SK-N-MC (cell line): ENCODE measurements around the gene TENT5C.

ENCODE experiments used
- DNase-seq: peaks from one replicate; pipeline ENCODE4 v3.0.0-alpha.2; 2011; ENCODE audit warnings: low read depth, low spot score
- H3K27ac ChIP-seq: fragments of 200-600 bp; sonication (generic); 2 replicates; pipeline ENCODE4 v1.5.1; 2016; ENCODE audit warnings: mixed run types
- H3K36me3 ChIP-seq: fragments of 200-600 bp; sonication (generic); 2 replicates; pipeline ENCODE4 v1.6.1; 2017; ENCODE audit warnings: antibody characterized with exemption, low read length, mixed read lengths; ENCODE audit not compliant: insufficient read depth
- H3K4me3 ChIP-seq: fragments of 200-600 bp; sonication (generic); 2 replicates; pipeline ENCODE4 v1.5.1; 2016
- H3K9ac ChIP-seq: fragments of 200-600 bp; sonication (generic); 2 replicates; pipeline ENCODE4 v1.8.0; 2017; ENCODE audit warnings: mixed run types, mixed read lengths; ENCODE audit not compliant: insufficient read length
- H3K9me3 ChIP-seq: fragments of 200-600 bp; sonication (generic); 2 replicates; pipeline ENCODE4 v1.6.1; 2017; ENCODE audit warnings: low read depth, mild to moderate bottlenecking, antibody characterized with exemption, low read length, moderate library complexity, mixed read lengths
- EZH2 ChIP-seq: fragments of 200-600 bp; sonication (generic); IDR thresholded peaks from one replicate; pipeline ENCODE4 v1.6.1; 2017; ENCODE audit warnings: antibody characterized with exemption
- FOXP2 ChIP-seq: optimal IDR thresholded peaks from 2 replicates; pipeline ENCODE3; 2011; ENCODE audit warnings: mild to moderate bottlenecking, moderate library complexity; ENCODE audit not compliant: insufficient read depth; ENCODE audit errors: extremely low read length, control extremely low read depth
- POLR2AphosphoS5 ChIP-seq: IDR thresholded peaks from 2 replicates; pipeline ENCODE4 v1.6.1; 2012; ENCODE audit warnings: mild to moderate bottlenecking, low read depth, low read length, borderline replicate concordance

The TENT5C gene

DNA sequence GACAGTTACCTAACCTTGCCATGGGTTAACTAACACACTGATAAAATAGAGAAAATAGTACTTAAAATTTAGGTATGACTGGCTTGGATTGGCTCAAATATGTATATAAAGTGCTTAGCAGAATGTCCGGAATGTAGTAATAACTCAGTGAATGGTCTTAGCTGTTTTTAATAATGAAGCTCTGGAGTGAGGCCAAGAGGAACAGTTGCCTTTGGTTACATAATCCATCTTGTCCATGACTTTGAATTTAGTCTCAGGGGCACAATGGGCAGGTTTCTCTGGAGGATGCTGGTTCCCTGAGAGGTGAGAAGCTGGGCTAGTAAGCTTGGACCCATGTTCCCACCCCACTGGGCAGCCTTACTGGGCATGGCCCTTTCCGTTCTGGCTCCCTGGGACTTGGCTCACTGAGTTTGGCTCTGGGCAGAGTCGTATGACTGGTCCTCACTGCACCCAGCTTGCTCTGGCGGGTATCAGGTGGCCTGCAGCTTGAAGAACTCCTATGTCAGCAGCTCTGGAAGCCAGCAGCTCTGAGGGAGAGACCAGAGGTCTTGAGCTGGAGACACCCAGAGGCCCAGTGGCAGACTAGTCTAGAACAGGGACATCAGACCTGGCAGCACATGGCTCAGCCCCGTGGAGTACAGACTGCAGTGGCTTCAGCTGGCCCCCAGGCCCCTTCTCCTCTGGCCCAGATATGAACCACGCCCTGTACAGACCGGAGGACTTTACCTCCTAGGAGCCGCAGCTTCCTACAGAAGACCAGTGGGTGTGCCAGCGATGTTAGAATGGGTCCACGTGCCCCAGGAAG is 40.4 kb downstream of the TENT5C start:
- Histone ChIP-seq H3K36me3 (no peaks in the 10 kb centered on the region), H3K9me3 (no peaks in the 10 kb centered on the region), H3K9ac (no peak overlapping the region), H3K4me3 (no peak overlapping the region), H3K27ac (no peak overlapping the region)
- TF ChIP-seq POLR2AphosphoS5 (no peak), EZH2 (no peak), FOXP2 (no peak)
- no peak for DNase-seq

GRCh38 chr1:117646956-117647355 is 41.1 kb downstream of the TENT5C start:
- no peak overlapping the region for H3K27ac ChIP-seq
- TF ChIP-seq EZH2 (no peak), FOXP2 (no peak), POLR2AphosphoS5 (no peak)
- no peaks in the 10 kb centered on the region for H3K36me3 ChIP-seq
- H3K9ac ChIP-seq: no peak overlapping the region
- H3K4me3 ChIP-seq: no peak overlapping the region
- H3K9me3 ChIP-seq: no peaks in the 10 kb centered on the region
- DNase-seq: no peak

DNA sequence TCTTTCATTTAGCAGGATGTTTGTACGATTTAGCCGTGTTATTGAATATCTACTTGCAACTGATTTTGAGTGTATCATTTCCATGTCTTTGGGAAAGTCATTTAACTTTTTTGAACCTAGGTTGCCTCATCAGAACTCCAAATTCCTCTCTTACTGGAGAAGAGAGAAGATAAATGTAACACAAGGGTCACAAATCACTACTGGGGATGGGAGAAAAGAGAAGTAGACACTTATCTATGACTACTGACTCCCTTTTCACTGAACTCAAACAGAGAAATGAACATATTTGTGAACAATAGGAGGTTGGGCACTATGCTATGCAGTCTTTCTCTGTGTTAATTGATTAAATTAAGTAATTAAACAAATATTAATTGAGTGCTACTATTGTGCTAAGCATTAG is 42.2 kb downstream of the TENT5C start:
- no peak for DNase-seq
- no peaks in the 10 kb centered on the region for H3K36me3 ChIP-seq
- TF ChIP-seq EZH2 (no peak), FOXP2 (no peak), POLR2AphosphoS5 (no peak)

DNA sequence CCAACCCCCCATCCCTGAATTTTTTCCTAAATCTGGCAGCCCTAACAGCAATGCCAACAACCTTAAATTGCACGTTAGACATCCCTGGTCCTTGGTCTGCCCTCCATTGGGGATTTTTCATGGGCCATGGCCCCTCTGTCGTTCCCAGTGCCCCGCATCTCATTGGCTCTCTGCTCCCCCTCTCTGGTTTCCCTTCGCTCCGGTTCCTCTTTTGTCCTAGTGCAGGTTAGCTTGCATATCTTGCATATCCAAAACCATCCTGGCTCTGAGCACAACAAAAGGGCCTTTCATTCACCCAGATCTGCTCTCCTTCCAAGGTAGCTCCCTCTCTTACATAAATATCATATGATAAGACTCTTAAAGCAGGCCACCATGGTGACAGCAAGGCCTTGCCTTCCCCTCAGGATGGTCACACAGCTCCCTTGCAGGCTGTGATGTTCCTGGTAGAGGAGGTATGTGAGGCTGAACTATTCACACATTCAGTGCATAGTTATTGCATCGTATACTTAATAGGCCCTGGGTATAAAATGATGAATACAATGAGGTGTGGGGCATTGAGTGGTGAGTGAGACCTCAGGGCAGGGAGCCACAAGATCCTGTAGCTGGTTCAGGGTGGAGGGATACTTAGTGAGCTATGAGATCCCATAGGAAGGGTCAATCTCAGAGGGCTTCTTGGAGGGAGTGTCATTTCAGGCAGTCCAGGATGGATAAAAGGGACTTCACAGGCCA is 45.2 kb downstream of the TENT5C start:
- no peaks in the 10 kb centered on the region for H3K9me3 ChIP-seq
- H3K27ac ChIP-seq: no peak overlapping the region
- no peak overlapping the region for H3K9ac ChIP-seq
- no peak for DNase-seq
- H3K36me3 ChIP-seq: no peaks in the 10 kb centered on the region
- H3K4me3 ChIP-seq: no peak overlapping the region
- no peak for TF ChIP-seq EZH2
- no peak for TF ChIP-seq POLR2AphosphoS5
- TF ChIP-seq FOXP2: no peak

More for the DNA sequence above, 42.2 kb downstream of the TENT5C start:
- Histone ChIP-seq H3K9ac (no peak overlapping the region), H3K9me3 (no peaks in the 10 kb centered on the region), H3K4me3 (no peak overlapping the region), H3K27ac (no peak overlapping the region)

DNA sequence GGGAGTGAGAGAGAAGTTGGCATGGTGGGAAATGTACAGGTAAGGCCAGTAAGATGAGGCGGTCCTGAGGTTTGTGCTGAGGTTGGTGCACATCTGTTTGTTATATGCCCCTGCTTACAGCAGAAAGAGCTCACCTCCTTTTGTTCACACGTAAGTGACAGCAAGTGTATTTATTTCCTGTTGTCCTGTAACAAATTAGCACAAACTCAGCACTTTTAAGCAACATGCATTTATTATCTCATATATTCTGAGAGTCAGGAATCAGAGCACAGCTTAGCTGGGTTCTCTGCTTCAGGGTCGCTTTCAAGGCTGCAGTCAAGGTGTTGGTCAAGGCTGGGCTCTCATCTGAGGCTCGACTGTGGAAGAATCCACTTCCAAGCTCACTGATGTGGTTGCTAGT is 45.8 kb downstream of the TENT5C start:
- DNase-seq: no peak
- TF ChIP-seq EZH2 (no peak), POLR2AphosphoS5 (no peak), FOXP2 (no peak)
- Histone ChIP-seq H3K9ac (no peak overlapping the region), H3K27ac (no peak overlapping the region), H3K9me3 (no peaks in the 10 kb centered on the region), H3K36me3 (no peaks in the 10 kb centered on the region), H3K4me3 (no peak overlapping the region)

- Histone ChIP-seq H3K27ac (no peak overlapping the region), H3K36me3 (no peaks in the 10 kb centered on the region), H3K9me3 (no peaks in the 10 kb centered on the region), H3K9ac (no peak overlapping the region), H3K4me3 (no peak overlapping the region)
- TF ChIP-seq EZH2 (no peak), FOXP2 (no peak)
- no peak for DNase-seq
These were observed 46.6 kb downstream of the TENT5C start for GRCh38 chr1:117652421-117652820.

DNA sequence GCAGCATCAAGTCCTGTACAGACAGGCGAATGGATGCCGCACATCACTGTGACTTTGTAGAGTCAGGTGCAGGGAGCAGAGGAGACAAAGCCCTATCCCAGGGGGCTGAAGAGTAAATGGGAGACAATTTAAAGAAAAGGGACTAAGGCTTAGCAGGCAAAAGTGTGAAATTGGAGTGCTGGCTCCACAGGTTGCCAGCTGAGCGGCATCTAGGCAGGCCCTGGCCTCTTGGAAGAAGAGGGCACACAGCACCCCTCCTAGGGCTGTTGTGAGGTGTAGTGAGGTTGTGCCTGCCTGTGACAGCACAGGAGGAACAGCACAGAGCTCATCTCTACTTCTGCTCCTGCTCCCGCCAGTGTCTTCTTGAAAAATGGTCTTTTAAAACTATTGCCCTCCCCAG is 47.3 kb downstream of the TENT5C start:
- H3K4me3 ChIP-seq: no peak overlapping the region
- H3K9ac ChIP-seq: no peak overlapping the region
- no peak for DNase-seq
- no peaks in the 10 kb centered on the region for H3K36me3 ChIP-seq
- TF ChIP-seq POLR2AphosphoS5 (no peak), FOXP2 (no peak), EZH2 (no peak)
- no peak overlapping the region for H3K27ac ChIP-seq
- no peaks in the 10 kb centered on the region for H3K9me3 ChIP-seq

- H3K4me3 ChIP-seq: no peak overlapping the region
- TF ChIP-seq POLR2AphosphoS5 (no peak), FOXP2 (no peak), EZH2 (no peak)
- H3K9ac ChIP-seq: no peak overlapping the region
- H3K36me3 ChIP-seq: no peaks in the 10 kb centered on the region
- H3K27ac ChIP-seq: no peak overlapping the region
- no peaks in the 10 kb centered on the region for H3K9me3 ChIP-seq
- no peak for DNase-seq
These were observed 48.1 kb downstream of the TENT5C start for GRCh38 chr1:117653732-117654492.
